Measurements from ENCODE around the gene TUBA4A. TPM values are rescaled to one million over a fixed set of nuclear protein-coding genes. Genes with fewer than 3 reads are reported as not detected.
A peak's percentile ranks its signal among the peaks of the same experiment; 100 is the strongest.

Gene TUBA4A
- total and polyA plus RNA-seq, 9 of the 15 experiments (the other 6 are each of a cell fraction or from before 2014, with no cell fraction given), result 25.1 to 174 (median 42.4) TPM

- TF ChIP-seq AFF1 (IDR thresholded peaks at IDR 0.05; ENCODE audit: low read depth in 1 of 2, partially characterized antibody in 2 of 2), result no peak
- TF ChIP-seq ZBTB26 (CRISPR knock-in tag; IDR thresholded peaks at IDR 0.05), result no peak
- no peak for TF ChIP-seq BRD9 (IDR thresholded peaks at IDR 0.05; ENCODE audit: low read depth, partially characterized antibody)
- no peak for TF ChIP-seq ZNF764 (CRISPR knock-in tag; IDR thresholded peaks at IDR 0.05; ENCODE audit: low read depth)
- no peak for TF ChIP-seq BDP1 (IDR thresholded peaks at IDR 0.05; ENCODE audit: insufficient read depth, insufficient read length)
- TF ChIP-seq PKNOX1 (IDR thresholded peaks at IDR 0.05), result no peak
- no peak for TF ChIP-seq MBD2 (IDR thresholded peaks at IDR 0.05; ENCODE audit: borderline replicate concordance, low read depth)
- peak; percentile 96 for TF ChIP-seq BCOR (IDR thresholded peaks at IDR 0.05)
- TF ChIP-seq CGGBP1 (CRISPR knock-in tag; IDR thresholded peaks at IDR 0.05), result no peak
- no peak for TF ChIP-seq ZFX (CRISPR knock-in tag; IDR thresholded peaks at IDR 0.05)
- TF ChIP-seq BACH1 (tag; IDR thresholded peaks at IDR 0.05), result no peak
- TF ChIP-seq CBX1 (IDR thresholded peaks at IDR 0.05; ENCODE audit: low read depth), result peak; percentile 86; the same call in 1 of the 2 replicates
- TF ChIP-seq HDAC2 (IDR thresholded peaks at IDR 0.05), result peak; percentile 80; the same call in 1 of the 2 replicates
- no peak for TF ChIP-seq ARID3B (CRISPR knock-in tag; IDR thresholded peaks at IDR 0.05; ENCODE audit: borderline replicate concordance)
- TF ChIP-seq ZBTB33 (CRISPR knock-in tag; IDR thresholded peaks at IDR 0.05), result no peak
- no peak for TF ChIP-seq ZNF232 (CRISPR knock-in tag; IDR thresholded peaks at IDR 0.05)
Observed at GRCh38 chr2:219289195-219289536, 35.4 kb upstream of the TUBA4A start (continued).
